CD4-positive, alpha-beta memory T cell (primary cell): Measurements from ENCODE around the gene GNLY. TPM values are rescaled to one million over a fixed set of nuclear protein-coding genes. Genes with fewer than 3 reads are reported as not detected.

ENCODE experiments used
- CTCF ChIA-PET: fragments of 350-600 bp; sonication (Branson Sonifier 250); formaldehyde crosslinking; loops from one replicate; lab custom pipeline; 2021; ENCODE audit warnings: inconsistent platforms; ENCODE audit not compliant: partially characterized antibody; lab: Charles Lee
- POLR2A ChIA-PET: fragments of 350-600 bp; sonication (Branson Sonifier 250); formaldehyde crosslinking; loops from one replicate; lab custom pipeline; 2021; ENCODE audit not compliant: partially characterized antibody; lab: Charles Lee
- DNase-seq, 5 donors: peaks; one replicate each; pipeline versions ENCODE4 v3.0.0 to v3.0.0-alpha.2; 2020 to 2022; ENCODE audit warnings: mixed read lengths in 1 of 5
- H3K27ac ChIP-seq: one replicate; pipeline ENCODE4 v1.7.0; 2013; ENCODE audit warnings: low read depth, low read length
- H3K27me3 ChIP-seq: 2 replicates; pipeline ENCODE4 v1.7.0; 2013; ENCODE audit warnings: mild to moderate bottlenecking, low read length, moderate library complexity; ENCODE audit not compliant: insufficient read depth
- H3K36me3 ChIP-seq: 2 replicates; pipeline ENCODE4 v1.7.0; 2013; ENCODE audit warnings: mild to moderate bottlenecking, low read length, moderate library complexity; ENCODE audit not compliant: insufficient read depth
- H3K4me1 ChIP-seq: 2 replicates; pipeline ENCODE4 v1.7.0; 2013; ENCODE audit warnings: mild to moderate bottlenecking, low read length, moderate library complexity; ENCODE audit not compliant: insufficient read depth
- H3K4me3 ChIP-seq, 2 donors: one replicate each; pipeline ENCODE4 v1.7.0; 2013; ENCODE audit warnings: low read length in 2 of 2, mild to moderate bottlenecking in 1 of 2
- H3K9me3 ChIP-seq, 2 donors: one replicate each; pipeline ENCODE4 v1.7.0; 2013; ENCODE audit warnings: low read length in 2 of 2, control low read depth in 1 of 2; ENCODE audit not compliant: control insufficient read depth in 1 of 2
- H3K27ac Mint-ChIP-seq, 7 donors: one replicate each; pipeline ENCODE4 v1.8.0; 2020 to 2021; ENCODE audit warnings: mixed read lengths in 7 of 7, mild to moderate bottlenecking in 6 of 7, inconsistent platforms in 3 of 7, moderate library complexity in 3 of 7
- H3K27me3 Mint-ChIP-seq, 2 donors: one replicate each; pipeline ENCODE4 v1.8.0; 2020 to 2021; ENCODE audit warnings: mixed read lengths in 2 of 2
- H3K36me3 Mint-ChIP-seq, 2 donors: one replicate each; pipeline ENCODE4 v1.8.0; 2020 to 2021; ENCODE audit warnings: mixed read lengths in 2 of 2, inconsistent platforms in 1 of 2, mild to moderate bottlenecking in 1 of 2
- H3K4me1 Mint-ChIP-seq, 4 donors: one replicate each; pipeline ENCODE4 v1.8.0; 2020 to 2021; ENCODE audit warnings: mixed read lengths in 4 of 4, mild to moderate bottlenecking in 1 of 4
- H3K4me3 Mint-ChIP-seq, 8 donors: one replicate each; pipeline ENCODE4 v1.8.0; 2020 to 2021; ENCODE audit warnings: mixed read lengths in 8 of 8, mild to moderate bottlenecking in 7 of 8, moderate library complexity in 6 of 8, inconsistent platforms in 3 of 8
- H3K9me3 Mint-ChIP-seq, 8 donors: one replicate each; pipeline ENCODE4 v1.8.0; 2020 to 2021; ENCODE audit warnings: mixed read lengths in 8 of 8, mild to moderate bottlenecking in 5 of 8, inconsistent platforms in 3 of 8, moderate library complexity in 1 of 8
- intact Hi-C: fragments of 100-400 bp; cut with micrococcal nuclease; formaldehyde crosslinking; loops from one replicate; pipeline ENCODE4 v1.15.1; 2023
- polyA plus RNA-seq, 2 donors: library from polyadenylated mRNA; unstranded; fragments of 300-500 nt; fragmentation: Illumina TruSeq; gene quantifications; one replicate each; pipeline ENCODE4 v1.2.3, GENCODE V29; 2021
- total RNA-seq, 2 experiments: library from RNA; stranded (reverse); gene quantifications; one replicate each; pipeline ENCODE4 v1.2.3, GENCODE V29; 2021

Gene GNLY
- total and polyA plus RNA-seq, 4 experiments from 2014 or later: 17.2 to 32.2 (median 21.1) TPM

DNA sequence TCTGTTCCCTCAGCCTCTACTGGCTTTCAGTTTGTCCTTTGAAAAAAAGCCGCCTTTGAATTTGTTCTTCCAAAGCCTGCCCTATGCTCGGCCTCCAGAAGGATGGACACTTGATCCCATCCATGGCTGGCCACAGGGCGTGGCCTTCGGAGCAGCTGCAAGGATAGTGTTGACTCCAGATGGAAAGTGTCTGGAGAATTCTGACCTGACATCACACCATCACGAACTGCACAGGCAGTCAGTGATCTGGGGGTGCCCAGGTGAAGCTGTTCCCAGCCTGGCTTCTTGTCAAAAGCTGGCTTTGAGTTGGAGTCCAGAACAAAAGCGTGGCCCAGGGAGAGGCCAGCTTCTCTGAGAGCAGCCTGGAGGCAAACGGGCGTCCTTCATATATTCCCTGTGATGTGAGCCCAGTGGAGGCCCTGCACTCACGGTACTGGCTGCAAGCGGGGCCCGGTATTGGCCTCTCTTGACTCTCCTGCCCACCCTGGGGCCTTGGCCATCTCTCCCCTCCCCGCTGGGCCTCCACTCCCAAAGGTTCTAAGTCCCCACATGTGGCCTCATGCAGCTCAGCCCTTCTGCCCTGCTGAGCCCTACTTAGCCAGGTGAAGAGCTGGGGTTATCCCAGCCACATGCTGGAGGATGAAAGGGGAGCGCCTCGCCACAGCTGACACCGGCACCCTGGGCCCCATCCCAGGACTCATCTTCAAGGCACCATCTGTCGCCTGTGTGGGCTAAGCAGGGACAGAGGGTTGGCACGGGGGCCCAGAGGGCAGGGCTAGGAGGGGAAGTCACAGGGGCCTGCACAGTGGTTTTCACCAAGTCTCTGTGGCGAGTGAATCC, 39.2 kb downstream of the GNLY start:
- Mint-ChIP-seq H3K9me3 (no peaks in the 10 kb centered on the region), H3K27me3 (peaks cover 12 to 14% of the 10 kb centered on the region in 2 donors), H3K4me3 (no peak overlapping the region), H3K4me1 (peaks cover 0 to 5% (median 2%) of the 10 kb centered on the region in 4 donors), H3K36me3 (no peaks in the 10 kb centered on the region), H3K27ac (no peak overlapping the region)
- ChIA-PET POLR2A (no interaction called here), CTCF (interaction anchor here (1.2 to 3.1 kb wide), 4 partner anchors 8 to 313 kb away, joined by 3 to 12 read pairs (median 5); no protein-coding TSS in a partner anchor)
- no peak for DNase-seq
- intact Hi-C loops: no loop called here
- H3K36me3 ChIP-seq: no peaks in the 10 kb centered on the region
- no peak overlapping the region for H3K27ac ChIP-seq
- peaks cover 10% of the 10 kb centered on the region for H3K27me3 ChIP-seq
- H3K9me3 ChIP-seq: no peaks in the 10 kb centered on the region
- H3K4me1 ChIP-seq: peaks cover 5% of the 10 kb centered on the region
- H3K4me3 ChIP-seq: no peak overlapping the region

GRCh38 chr2:85734015-85734414, 39.9 kb downstream of the GNLY start:
- CTCF ChIA-PET: interaction anchor here (1.0 to 3.1 kb wide), 4 partner anchors 9 to 80 kb away, joined by 3 to 12 read pairs (median 5); no protein-coding TSS in a partner anchor
- H3K4me3 Mint-ChIP-seq: no peak overlapping the region

GRCh38 chr2:85734942-85735608, 40.9 kb downstream of the GNLY start:
- Mint-ChIP-seq H3K9me3 (no peaks in the 10 kb centered on the region), H3K4me1 (no peaks in the 10 kb centered on the region), H3K4me3 (no peak overlapping the region), H3K36me3 (no peaks in the 10 kb centered on the region), H3K27ac (no peak overlapping the region), H3K27me3 (peaks cover 12 to 14% of the 10 kb centered on the region in 2 donors)
- H3K36me3 ChIP-seq: no peaks in the 10 kb centered on the region
- no peak overlapping the region for H3K27ac ChIP-seq
- H3K4me3 ChIP-seq: no peak overlapping the region
- no peaks in the 10 kb centered on the region for H3K27me3 ChIP-seq
- no peaks in the 10 kb centered on the region for H3K4me1 ChIP-seq
- ChIA-PET CTCF (interaction anchor here (1.0 kb wide), 2 partner anchors 15 to 79 kb away, joined by 3 read pairs; no protein-coding TSS in a partner anchor), POLR2A (no interaction called here)
- intact Hi-C loops: no loop called here
- no peaks in the 10 kb centered on the region for H3K9me3 ChIP-seq
- no peak for DNase-seq

More at GRCh38 chr2:85734015-85734414, 39.9 kb downstream of the GNLY start:
- intact Hi-C loops: no loop called here
- Histone ChIP-seq H3K4me1 (peaks cover 2% of the 10 kb centered on the region), H3K27ac (no peak overlapping the region), H3K4me3 (no peak overlapping the region), H3K36me3 (no peaks in the 10 kb centered on the region), H3K27me3 (peaks cover 4% of the 10 kb centered on the region), H3K9me3 (no peaks in the 10 kb centered on the region)
- Mint-ChIP-seq H3K27ac (no peak overlapping the region), H3K4me1 (peaks cover 0 to 4% (median 1%) of the 10 kb centered on the region in 4 donors), H3K27me3 (peaks cover 14 to 16% of the 10 kb centered on the region in 2 donors), H3K9me3 (no peaks in the 10 kb centered on the region), H3K36me3 (no peaks in the 10 kb centered on the region)
- POLR2A ChIA-PET: no interaction called here
- DNase-seq: no peak

GRCh38 chr2:85735691-85736090, 41.5 kb downstream of the GNLY start:
- Mint-ChIP-seq H3K27me3 (peaks cover 12 to 16% of the 10 kb centered on the region in 2 donors), H3K27ac (no peak overlapping the region), H3K4me3 (no peak overlapping the region), H3K36me3 (no peaks in the 10 kb centered on the region), H3K9me3 (no peaks in the 10 kb centered on the region), H3K4me1 (no peaks in the 10 kb centered on the region)
- no peak for DNase-seq
- Histone ChIP-seq H3K4me3 (no peak overlapping the region), H3K9me3 (no peaks in the 10 kb centered on the region), H3K27ac (no peak overlapping the region), H3K36me3 (no peaks in the 10 kb centered on the region), H3K4me1 (no peaks in the 10 kb centered on the region), H3K27me3 (no peaks in the 10 kb centered on the region)
- intact Hi-C loops: no loop called here
- POLR2A ChIA-PET: no interaction called here
- CTCF ChIA-PET: interaction anchor here (1.0 kb wide), 1 partner anchor 78 kb away, joined by 3 read pairs; no protein-coding TSS in a partner anchor

DNA sequence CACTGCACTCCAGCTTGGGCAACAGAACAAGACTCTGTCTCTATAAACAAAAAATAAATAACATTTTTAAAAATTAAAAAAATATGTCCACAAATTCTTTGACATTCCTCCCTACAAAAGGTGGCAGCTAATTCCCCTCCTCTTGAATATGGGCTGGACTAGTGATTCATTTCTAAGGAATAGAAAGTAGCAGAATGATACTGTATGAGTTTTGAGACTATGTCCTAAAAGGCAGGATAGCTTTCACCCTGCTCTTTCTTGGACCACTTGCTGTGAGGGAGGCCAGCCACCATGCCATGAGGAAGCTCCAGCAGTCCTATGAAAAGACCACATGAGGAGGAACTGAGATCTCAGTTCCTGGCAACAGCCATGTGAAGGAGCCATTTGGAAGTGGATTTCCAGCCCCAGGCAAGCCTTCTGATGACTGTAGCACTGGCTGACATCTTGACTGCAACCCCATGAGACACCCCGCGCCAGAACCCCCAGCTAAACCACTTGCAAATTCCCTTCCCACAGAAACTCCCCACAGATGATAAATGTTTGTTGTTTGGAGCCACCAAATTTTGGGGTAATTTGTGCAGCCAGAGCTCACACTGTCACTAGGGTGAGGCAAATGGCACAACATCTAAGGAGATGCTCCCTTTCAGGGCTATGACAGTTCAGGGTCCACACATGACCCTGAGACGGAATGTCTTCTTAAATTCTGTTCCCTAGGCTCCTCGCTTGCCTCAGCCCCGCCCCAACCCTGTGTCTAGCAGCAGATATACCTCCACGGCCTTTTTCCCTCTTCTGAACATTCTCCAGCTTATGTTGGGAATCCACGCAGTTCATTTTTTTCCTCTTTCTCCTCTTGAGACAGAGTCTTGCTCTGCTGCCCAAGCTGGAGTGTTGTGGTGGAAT, 42.5 kb downstream of the GNLY start:
- ChIA-PET CTCF (interaction anchor here (1.0 kb wide), 1 partner anchor 18 kb away, joined by 6 read pairs; no protein-coding TSS in a partner anchor), POLR2A (no interaction called here)

GRCh38 chr2:85737481-85737880, 43.3 kb downstream of the GNLY start:
- Histone ChIP-seq H3K27ac (no peak overlapping the region), H3K27me3 (peaks cover 8% of the 10 kb centered on the region), H3K36me3 (no peaks in the 10 kb centered on the region), H3K4me3 (no peak overlapping the region), H3K4me1 (no peaks in the 10 kb centered on the region), H3K9me3 (no peaks in the 10 kb centered on the region)
- Mint-ChIP-seq H3K4me1 (no peaks in the 10 kb centered on the region), H3K4me3 (no peak overlapping the region), H3K9me3 (no peaks in the 10 kb centered on the region), H3K27ac (no peak overlapping the region), H3K27me3 (peaks cover 23 to 30% of the 10 kb centered on the region in 2 donors), H3K36me3 (no peaks in the 10 kb centered on the region)
- intact Hi-C loops: no loop called here
- ChIA-PET CTCF (interaction anchor here (1.8 kb wide), 1 partner anchor 8 kb away, joined by 7 read pairs; no protein-coding TSS in a partner anchor), POLR2A (no interaction called here)
- no peak for DNase-seq

More for the DNA sequence above, 42.5 kb downstream of the GNLY start:
- Histone ChIP-seq H3K27ac (no peak overlapping the region), H3K27me3 (peaks cover under 1% of the 10 kb centered on the region), H3K36me3 (no peaks in the 10 kb centered on the region), H3K4me1 (no peaks in the 10 kb centered on the region), H3K9me3 (no peaks in the 10 kb centered on the region), H3K4me3 (no peak overlapping the region)
- no peak for DNase-seq
- peaks cover 17 to 22% of the 10 kb centered on the region in 2 donors for H3K27me3 Mint-ChIP-seq
- no peaks in the 10 kb centered on the region for H3K9me3 Mint-ChIP-seq
- H3K27ac Mint-ChIP-seq: no peak overlapping the region
- intact Hi-C loops: no loop called here
- H3K4me3 Mint-ChIP-seq: no peak overlapping the region
- H3K4me1 Mint-ChIP-seq: no peaks in the 10 kb centered on the region
- no peaks in the 10 kb centered on the region for H3K36me3 Mint-ChIP-seq
